Stimulated activated naive CD8-positive, alpha-beta T cell treated with anti-CD3 and anti-CD28 coated beads, Interleukin-15, amount 100 ng/mL, for 72 hours (primary cell): ENCODE data around the gene DPYSL4.
A peak's percentile ranks its signal among the peaks of the same experiment; 100 is the strongest.
"Not testable (repeated sequence)": the region's sequence is repeated elsewhere in the genome, so short reads cannot be mapped to it uniquely, and the experiment has no call there.

ENCODE experiments used
- ATAC-seq: fragments of 150-1000 bp; cut with Tn5 transposase; 2 replicates; pipeline ENCODE4 v1.10.0; 2021; ENCODE audit warnings: mild to moderate bottlenecking, moderate library complexity
- DNase-seq, 2 donors: peaks; one replicate each; pipeline ENCODE4 v3.0.0; 2021 to 2022
- H3K27ac Mint-ChIP-seq, 2 donors: one replicate each; pipeline ENCODE4 v1.8.0; 2022; ENCODE audit warnings: mild to moderate bottlenecking in 2 of 2, mixed read lengths in 2 of 2, moderate library complexity in 2 of 2
- H3K27me3 Mint-ChIP-seq: one replicate; pipeline ENCODE4 v1.8.0; 2022; ENCODE audit warnings: mixed read lengths
- H3K4me1 Mint-ChIP-seq: one replicate; pipeline ENCODE4 v1.8.0; 2022; ENCODE audit warnings: mild to moderate bottlenecking, mixed read lengths
- H3K4me3 Mint-ChIP-seq, 2 donors: one replicate each; pipeline ENCODE4 v1.8.0; 2022; ENCODE audit warnings: mild to moderate bottlenecking in 2 of 2, mixed read lengths in 2 of 2, moderate library complexity in 1 of 2
- H3K9me3 Mint-ChIP-seq, 2 donors: one replicate each; pipeline ENCODE4 v1.8.0; 2022; ENCODE audit warnings: mixed read lengths in 2 of 2

The DPYSL4 gene

DNA sequence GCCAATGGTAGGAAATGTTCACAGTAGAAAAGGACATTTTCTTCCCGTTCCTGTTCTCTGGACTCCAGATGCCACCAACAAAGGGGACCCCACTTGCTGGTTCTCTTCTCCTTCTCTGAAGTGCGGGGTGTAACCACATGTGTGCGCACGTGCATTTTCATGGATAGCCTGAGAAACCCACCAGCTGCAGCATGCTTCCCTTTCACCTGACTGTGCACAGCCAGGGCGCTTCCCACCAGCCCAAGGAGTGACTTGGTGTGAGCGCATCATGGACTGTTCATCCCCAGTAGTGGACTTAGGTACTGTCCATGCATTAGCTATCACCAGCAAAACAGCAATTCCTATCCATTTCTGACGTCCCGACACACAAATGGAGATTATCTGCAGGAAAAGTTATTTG is 29.6 kb upstream of the DPYSL4 start:
- Mint-ChIP-seq H3K27me3 (no peaks in the 10 kb centered on the region), H3K27ac (no peak overlapping the region), H3K4me3 (no peak overlapping the region), H3K4me1 (peaks cover 23% of the 10 kb centered on the region), H3K9me3 (no peaks in the 10 kb centered on the region)
- ATAC-seq (no peak), DNase-seq (no peak)

DNA sequence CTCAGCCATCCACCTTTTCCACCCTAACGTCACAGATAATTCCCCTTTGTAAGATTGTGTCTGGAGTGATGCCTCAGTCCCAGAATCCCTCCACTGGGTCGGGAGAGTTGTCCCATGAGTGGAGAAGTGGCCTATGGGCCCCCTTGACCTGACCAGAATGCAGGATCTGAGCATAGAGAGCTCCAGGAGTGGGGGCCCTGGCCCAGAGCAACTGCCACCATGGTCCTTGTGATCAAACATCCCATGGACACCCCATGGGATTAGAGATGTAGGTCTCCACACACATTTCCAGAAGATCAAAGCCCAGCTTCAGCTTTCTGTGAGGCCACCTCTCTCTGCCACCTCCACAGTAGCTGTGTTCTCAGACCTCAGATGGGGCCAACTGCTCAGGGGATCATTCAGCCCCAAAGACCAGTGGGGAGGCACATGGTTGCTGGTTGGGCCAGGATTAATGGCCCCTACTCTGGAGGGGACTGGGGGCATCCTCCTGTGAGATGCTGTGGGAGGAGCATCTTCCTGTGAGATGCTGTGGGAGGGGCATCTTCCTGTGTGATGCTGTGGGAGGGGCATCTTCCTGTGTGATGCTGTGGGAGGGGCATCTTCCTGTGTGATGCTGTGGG is 28.5 kb upstream of the DPYSL4 start:
- DNase-seq (peak; percentile 49 to 66), ATAC-seq (no peak)
- H3K27ac Mint-ChIP-seq = peak overlapping the region in 1 of 2 donors; percentile 15
- no peaks in the 10 kb centered on the region for H3K9me3 Mint-ChIP-seq
- H3K4me1 Mint-ChIP-seq = peaks cover 35% of the 10 kb centered on the region
- peak overlapping the region in 1 of 2 donors; percentile 7 for H3K4me3 Mint-ChIP-seq
- H3K27me3 Mint-ChIP-seq = no peaks in the 10 kb centered on the region

- no peak for ATAC-seq
- H3K27ac Mint-ChIP-seq = peak overlapping the region; percentile 93
- peak; percentile 21 to 51 for DNase-seq
- H3K4me1 Mint-ChIP-seq = peaks cover 40% of the 10 kb centered on the region
- no peaks in the 10 kb centered on the region for H3K27me3 Mint-ChIP-seq
- H3K4me3 Mint-ChIP-seq = peak overlapping the region; percentile 75 to 83
- H3K9me3 Mint-ChIP-seq = no peaks in the 10 kb centered on the region
These were observed 27.9 kb upstream of the DPYSL4 start for GRCh38 chr10:132158823-132159222.

GRCh38 chr10:132159302-132160230 is 27.2 kb upstream of the DPYSL4 start:
- not testable (repeated sequence) for H3K27me3 Mint-ChIP-seq, H3K9me3 Mint-ChIP-seq
- peak overlapping the region; percentile 93 for H3K27ac Mint-ChIP-seq
- peak; percentile 55 to 70 for DNase-seq
- peak; percentile 35 for ATAC-seq
- H3K4me3 Mint-ChIP-seq = peak overlapping the region; percentile 75 to 83
- peaks cover 46% of the 10 kb centered on the region for H3K4me1 Mint-ChIP-seq

- H3K4me3 Mint-ChIP-seq, ATAC-seq, H3K27ac Mint-ChIP-seq, H3K27me3 Mint-ChIP-seq, DNase-seq, H3K9me3 Mint-ChIP-seq: not testable (repeated sequence)
- peaks cover 48% of the 10 kb centered on the region for H3K4me1 Mint-ChIP-seq
These were observed 26.5 kb upstream of the DPYSL4 start for GRCh38 chr10:132160231-132160630.

DNA sequence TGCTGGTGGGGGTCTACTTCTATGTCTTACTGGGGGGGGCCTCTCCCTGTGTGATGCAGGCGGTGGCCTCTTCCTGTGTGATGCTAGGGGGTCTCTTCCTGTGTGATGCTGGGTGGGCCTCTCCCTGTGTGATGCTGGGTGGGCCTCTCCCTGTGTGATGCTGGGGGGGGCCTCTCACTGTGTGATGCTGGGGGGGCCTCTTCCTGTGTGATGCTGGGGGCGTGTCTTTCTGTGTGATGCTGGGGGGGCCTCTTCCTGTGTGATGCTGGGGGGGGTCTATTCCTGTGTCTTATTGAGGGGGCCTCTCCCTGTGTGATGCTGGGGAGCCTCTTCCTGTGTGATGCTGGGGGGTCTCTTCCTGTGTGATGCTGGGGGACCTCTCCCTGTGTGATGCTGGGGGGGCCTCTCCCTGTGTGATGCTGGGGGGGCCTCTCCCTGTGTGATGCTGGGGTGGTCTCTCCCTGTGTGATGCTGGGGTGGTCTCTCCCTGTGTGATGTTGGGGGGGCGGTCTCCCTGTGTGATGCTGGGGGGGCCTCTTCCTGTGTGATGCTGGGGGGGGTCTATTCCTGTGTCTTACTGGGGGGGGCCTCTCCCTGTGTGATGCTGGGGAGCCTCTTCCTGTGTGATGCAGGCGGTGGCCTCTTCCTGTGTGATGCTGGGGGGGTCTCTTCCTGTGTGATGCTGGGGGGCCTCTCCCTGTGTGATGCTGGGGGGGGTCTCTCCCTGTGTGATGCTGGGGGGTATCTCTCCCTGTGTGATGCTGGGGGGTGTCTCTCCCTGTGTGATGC is 25.7 kb upstream of the DPYSL4 start:
- Mint-ChIP-seq H3K4me1 (peaks cover 48% of the 10 kb centered on the region), H3K27ac (peak overlapping the region in 1 of 2 donors; percentile 86), H3K4me3 (peak overlapping the region; percentile 58 to 64)
- not testable (repeated sequence) for H3K27me3 Mint-ChIP-seq, ATAC-seq, H3K9me3 Mint-ChIP-seq
- peak in 1 of 2 donors; percentile 50 for DNase-seq

DNA sequence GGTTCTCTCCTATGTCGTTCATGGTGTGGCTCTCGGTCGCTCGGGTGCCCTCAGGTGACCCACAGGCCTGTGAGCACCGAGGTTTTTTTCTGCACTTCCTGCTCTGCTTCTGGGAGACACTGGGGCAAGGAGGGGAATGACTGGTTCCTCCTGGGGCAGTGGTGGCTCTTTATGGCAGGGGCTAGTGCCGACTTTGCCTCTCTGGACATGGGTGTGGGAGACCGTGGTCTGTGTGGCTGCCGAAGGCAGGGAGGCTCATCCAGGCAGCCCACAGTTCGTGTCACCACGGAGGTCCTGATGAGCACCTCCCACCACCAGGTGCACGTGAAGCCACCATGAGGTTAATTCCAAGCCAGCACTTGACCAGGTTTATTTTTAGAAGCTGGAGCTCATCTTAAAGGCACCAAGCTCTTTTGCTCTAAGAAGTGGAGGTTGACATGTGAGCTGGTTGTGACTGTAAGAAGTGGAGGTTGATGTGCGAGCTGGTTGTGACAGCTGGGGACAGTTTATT is 24.7 kb upstream of the DPYSL4 start:
- H3K9me3 Mint-ChIP-seq = no peaks in the 10 kb centered on the region
- no peaks in the 10 kb centered on the region for H3K27me3 Mint-ChIP-seq
- peak overlapping the region; percentile 88 to 94 for H3K27ac Mint-ChIP-seq
- H3K4me3 Mint-ChIP-seq = peak overlapping the region; percentile 75 to 76
- H3K4me1 Mint-ChIP-seq = peaks cover 54% of the 10 kb centered on the region
- ATAC-seq = peak; percentile 69
- peak; percentile 53 to 70 for DNase-seq

DNA sequence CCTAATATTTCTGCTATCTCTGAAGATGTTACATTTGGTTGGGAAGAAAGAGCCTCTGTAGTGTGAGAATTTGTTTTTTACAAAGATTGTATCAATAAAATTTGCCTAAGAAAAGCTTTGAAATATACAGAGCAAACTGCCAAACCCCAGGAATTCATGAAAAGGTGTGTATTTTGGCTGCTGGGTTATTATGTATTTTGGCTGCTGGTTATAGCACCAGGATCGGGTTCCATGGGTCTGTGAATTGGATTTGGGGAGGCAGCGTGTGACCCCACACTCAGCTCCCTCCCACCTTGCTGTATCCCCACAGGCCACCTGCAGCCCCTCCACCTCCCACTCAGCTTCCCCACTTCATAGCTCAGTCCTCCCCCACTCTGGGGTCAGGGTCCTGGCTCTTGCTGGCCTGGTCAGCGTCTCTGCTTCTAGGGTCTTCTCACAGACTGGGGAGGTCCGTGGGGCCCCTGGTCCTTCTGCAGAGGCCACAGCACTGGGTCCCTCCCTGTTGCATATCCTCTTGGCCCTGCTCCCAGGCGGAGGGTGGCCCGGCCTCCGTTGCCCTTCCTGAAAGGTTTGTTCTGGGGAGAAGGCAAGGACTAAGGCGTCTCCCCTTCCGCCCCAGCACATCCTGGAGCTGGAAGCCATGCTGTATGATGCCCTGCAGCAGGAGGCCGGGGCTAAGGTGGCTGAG is 24.0 kb upstream of the DPYSL4 start:
- Mint-ChIP-seq H3K27ac (peak overlapping the region in 1 of 2 donors; percentile 88), H3K4me1 (peaks cover 55% of the 10 kb centered on the region)

GRCh38 chr10:132163278-132163765 is 23.4 kb upstream of the DPYSL4 start:
- Mint-ChIP-seq H3K4me1 (peaks cover 50% of the 10 kb centered on the region), H3K27ac (no peak overlapping the region), H3K4me3 (peak overlapping the region; percentile 13 to 29), H3K27me3 (no peaks in the 10 kb centered on the region), H3K9me3 (no peaks in the 10 kb centered on the region)
- DNase-seq (peak; percentile 79 to 87), ATAC-seq (peak; percentile 79)

More for the DNA sequence above, 24.0 kb upstream of the DPYSL4 start:
- ATAC-seq (no peak), DNase-seq (no peak)
- H3K9me3 Mint-ChIP-seq = no peaks in the 10 kb centered on the region
- no peaks in the 10 kb centered on the region for H3K27me3 Mint-ChIP-seq
- H3K4me3 Mint-ChIP-seq = peak overlapping the region; percentile 75 to 76

DNA sequence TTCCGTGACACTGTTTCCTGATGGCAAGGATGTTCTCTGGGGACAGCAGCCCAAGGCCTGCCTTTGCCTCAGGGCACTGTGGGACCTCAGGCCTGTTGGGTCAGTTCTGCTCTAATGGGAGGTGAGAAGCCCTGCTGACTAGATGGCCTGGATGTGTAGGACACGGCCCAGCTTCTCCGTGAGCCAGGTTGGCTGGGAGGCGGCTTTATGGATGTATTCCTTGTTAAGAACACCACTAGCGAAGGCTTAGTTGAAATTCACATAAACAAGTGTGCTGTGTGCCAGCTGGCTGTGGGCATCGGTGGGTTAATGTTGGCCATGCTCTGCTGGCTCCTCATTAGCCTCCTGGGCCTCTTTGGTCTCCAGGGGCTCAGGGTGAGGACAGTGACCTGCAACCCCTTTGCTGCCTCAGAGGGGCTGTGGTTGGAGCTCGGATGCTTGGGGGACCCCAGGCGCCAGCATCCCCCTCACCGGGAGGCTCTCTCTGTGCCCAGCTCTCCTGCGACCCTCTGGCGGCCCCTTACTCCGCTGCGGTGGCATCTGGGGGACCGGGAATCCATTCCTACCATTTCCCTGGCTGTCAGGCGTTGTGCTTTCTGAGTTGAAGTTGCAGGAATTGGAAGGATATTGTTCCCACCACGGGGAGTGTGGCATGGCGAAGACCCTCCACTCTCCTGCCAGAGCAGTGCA is 22.8 kb upstream of the DPYSL4 start:
- Mint-ChIP-seq H3K4me3 (no peak overlapping the region), H3K4me1 (peaks cover 45% of the 10 kb centered on the region), H3K27ac (no peak overlapping the region), H3K27me3 (no peaks in the 10 kb centered on the region), H3K9me3 (no peaks in the 10 kb centered on the region)
- DNase-seq (no peak), ATAC-seq (no peak)

- Mint-ChIP-seq H3K4me3 (no peak overlapping the region), H3K27ac (no peak overlapping the region), H3K9me3 (no peaks in the 10 kb centered on the region), H3K4me1 (peaks cover 38% of the 10 kb centered on the region), H3K27me3 (no peaks in the 10 kb centered on the region)
- no peak for ATAC-seq
- no peak for DNase-seq
These were observed 21.9 kb upstream of the DPYSL4 start for GRCh38 chr10:132164761-132165278.

DNA sequence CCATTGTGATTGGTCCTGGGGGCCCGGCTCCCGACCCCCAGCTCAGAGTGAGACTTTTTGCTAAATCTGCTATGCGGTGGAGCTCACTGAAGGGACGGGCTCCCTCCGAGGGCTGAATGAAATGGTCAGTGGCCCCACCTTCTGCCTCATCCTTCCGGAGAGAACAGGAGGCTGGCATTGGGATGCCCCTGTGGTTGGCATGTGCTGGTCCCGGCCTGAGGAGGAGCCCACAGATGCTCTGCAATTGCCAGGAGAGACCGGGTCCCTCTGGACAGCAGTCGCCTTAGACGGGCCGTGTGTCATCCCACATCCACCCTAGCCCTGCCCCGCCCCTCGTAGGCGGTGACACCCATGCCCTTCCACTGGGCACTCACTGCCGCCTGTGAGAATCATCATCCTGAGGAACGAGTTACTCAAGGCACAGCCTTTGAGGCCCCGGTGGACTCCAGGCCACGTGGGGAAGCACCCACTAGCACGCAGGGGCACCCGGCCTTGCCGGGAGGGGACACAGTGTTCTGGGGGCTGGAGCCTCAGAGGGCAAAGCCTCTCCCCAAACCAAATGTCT is 21.2 kb upstream of the DPYSL4 start:
- Mint-ChIP-seq H3K4me3 (no peak overlapping the region), H3K4me1 (peaks cover 38% of the 10 kb centered on the region), H3K27me3 (no peaks in the 10 kb centered on the region), H3K27ac (no peak overlapping the region), H3K9me3 (no peaks in the 10 kb centered on the region)
- DNase-seq (no peak), ATAC-seq (no peak)

DNA sequence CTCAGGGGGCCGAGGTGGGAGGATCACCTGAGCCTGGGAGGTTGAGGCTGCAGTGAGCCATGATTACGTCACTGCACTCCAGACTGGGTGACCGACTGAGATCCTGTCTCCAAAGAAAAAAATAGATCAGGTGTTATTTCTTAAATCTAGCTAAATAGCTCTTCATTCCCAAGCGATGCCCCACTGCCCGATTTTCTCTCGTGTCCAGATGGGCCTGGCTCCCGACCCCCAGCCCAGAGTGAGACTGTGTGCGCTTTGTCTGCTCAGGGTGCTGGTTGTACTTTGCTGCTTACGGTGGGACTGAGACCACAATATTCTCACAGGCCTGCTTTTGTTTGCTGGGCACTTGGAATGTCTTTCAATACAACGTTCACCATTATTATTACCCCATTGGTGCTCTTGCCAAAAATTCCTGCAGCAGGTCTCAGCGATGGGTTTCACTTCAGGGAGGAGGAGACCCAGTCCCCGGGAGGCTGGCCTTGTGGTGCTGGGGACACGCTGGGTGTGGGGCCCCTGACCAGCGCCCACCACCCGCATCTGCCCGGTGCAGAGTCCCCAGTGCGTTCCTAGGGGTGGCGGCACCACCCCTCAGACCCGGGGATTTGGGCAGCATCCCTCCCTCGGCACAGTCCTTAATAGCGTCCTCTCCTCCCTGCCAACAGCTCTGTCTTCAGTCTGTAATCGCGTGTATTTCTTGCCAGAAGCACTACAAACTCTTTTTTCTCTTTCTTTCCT is 20.4 kb upstream of the DPYSL4 start:
- ATAC-seq (no peak), DNase-seq (no peak)
- no peak overlapping the region for H3K4me3 Mint-ChIP-seq
- no peaks in the 10 kb centered on the region for H3K9me3 Mint-ChIP-seq
- peaks cover 38% of the 10 kb centered on the region for H3K4me1 Mint-ChIP-seq
- no peak overlapping the region for H3K27ac Mint-ChIP-seq
- peaks cover 5% of the 10 kb centered on the region for H3K27me3 Mint-ChIP-seq
